ENCODE data around the gene SLC31A2.

The SLC31A2 gene

DNA sequence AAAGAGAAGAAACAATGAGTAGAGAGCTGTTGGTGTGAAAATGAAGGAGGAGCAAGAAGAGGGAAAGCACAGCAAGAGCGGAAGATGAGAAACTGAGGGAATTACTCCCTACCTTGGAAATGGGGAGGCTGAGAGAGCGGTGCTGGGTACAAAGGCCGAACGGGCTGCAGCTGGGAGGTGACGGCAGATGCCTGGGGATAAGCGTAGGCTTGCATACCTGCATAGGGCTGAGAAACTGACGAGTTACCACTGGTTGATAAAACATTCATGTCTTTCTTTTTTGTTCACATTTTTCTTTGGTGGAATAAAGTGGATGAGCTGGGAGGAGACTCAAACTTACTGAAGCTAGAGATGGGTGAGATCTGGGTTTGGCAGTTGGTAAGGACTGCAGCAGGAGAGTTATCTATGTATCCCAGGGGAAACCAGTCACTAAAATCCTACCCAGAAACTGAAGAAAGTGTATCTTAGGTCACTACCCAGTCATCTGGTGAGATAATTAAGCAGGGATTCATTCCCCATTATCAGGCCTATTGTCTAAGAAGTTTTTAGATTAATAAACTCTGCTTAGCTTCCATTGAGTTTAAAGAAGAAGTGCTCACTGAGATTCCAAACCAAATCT is 35.4 kb downstream of the SLC31A2 start:
- DNase-seq (ENCODE audit: low read depth, low spot score) = no peak

DNA sequence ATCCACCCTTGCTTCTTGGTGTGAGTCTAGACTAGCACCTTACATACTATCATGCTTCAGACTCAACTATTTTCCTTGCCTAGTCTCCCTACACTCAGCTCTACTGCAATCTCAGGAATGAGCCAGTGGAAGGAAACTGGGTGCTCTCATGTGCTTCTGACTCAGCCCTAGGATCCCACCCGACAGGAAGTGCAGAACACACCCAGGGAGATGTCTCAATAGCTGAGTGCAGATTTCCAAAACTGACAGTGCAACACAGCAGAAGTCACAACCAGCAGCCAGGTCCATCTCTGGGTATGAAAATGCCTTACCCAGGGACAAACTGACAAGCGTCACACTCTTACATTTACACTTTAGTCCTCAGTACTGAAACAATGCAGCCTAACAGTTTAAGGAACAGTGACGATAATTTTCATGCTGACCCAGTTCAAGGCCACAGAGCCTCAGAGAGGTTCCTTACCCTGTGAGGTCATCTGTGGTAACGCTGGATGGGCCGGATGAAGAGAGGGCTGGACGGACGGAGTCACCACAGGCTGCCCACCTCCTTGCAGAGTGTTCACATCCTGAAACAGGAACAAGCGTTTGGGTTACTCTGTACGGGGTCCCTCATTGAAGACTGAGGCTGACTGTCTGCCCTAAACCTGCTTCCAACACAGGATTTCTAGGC is 37.3 kb downstream of the SLC31A2 start:
- peak; percentile 52 for DNase-seq (ENCODE audit: low read depth, low spot score)

DNA sequence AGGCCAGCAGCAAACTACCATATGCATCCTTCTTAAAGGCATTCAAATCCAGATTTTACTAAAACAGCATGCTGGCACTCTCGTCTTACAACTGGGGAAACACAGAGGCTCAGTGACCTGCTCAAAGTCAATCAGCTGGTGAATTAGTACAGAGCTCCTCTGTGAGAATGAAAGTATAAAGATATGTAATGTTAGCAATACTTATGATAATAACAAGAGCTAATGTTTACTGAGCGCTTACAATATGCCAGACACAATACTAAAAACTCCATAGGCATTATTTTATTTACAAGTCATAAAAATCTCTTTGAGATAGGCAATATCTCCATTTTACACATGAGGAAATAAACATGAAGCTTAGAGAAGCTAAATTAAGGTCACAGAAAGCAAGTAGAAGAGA is 41.6 kb downstream of the SLC31A2 start:
- DNase-seq (ENCODE audit: low read depth, low spot score) = no peak

DNA sequence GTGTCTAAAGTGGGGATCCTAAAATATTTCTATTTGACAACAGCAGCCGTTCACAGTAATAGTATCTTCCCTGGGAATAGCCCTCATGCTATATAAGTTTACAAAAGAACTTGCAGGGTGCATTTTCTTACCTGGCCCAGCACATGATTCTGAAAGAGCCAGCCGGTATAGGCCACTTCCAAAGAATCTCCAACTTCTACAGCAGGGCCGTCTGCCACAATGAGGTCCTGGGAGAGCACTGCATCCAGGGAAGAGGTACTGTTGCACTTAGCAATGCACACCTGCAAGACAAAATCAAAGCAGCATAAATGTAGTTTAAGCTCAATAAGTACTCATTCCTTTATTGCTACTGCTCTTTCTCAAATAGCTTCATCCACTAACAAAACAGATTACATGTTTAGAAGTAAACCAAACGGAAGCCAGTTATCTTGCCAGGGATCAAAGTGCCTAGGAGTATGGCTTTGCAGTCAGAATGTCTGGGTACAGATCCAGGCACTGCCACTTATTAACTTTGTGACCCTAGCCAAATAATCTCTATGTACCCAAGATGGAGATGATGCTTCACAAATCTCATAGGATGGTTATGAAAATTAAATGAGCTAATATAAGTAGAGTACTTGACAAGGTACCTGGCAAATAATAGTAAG is 49.0 kb downstream of the SLC31A2 start:
- DNase-seq (ENCODE audit: low read depth, low spot score) = no peak

DNA sequence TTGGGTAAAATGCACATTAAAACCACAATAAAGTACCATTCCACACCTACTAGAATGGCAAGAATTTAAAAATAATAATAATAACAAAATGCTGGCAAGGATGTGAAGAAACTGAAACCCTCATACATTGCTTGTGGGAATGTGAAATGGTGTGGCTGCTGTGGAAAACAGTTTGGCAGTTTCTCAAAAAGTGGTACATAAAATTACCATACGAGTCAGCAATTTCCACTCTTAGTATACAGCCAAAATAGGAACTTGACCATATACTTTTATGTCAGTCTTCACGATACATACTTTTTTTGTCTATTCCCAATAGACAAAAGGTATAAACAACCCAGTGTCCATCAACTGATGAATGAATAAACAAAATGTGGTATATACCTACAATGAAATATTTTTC is 54.6 kb downstream of the SLC31A2 start:
- DNase-seq (ENCODE audit: low read depth, low spot score) = peak; percentile 15

DNA sequence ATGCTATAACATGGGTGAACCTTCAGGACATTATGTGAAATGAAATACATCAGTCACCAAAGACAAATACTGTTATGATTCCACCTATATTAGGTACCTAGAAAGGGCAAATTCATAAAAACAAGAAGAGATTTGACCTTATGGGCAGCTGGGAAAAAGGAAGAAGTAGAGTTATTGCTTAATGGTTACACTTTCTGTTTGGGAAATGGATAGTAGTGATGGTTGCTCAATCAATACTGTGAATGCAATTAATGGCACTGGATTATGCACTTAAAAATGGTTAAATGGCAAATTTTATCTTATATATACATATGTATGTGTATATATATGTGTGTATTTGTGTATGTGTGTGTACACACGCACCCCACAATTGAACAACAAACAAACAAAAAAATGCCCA is 55.1 kb downstream of the SLC31A2 start:
- no peak for DNase-seq (ENCODE audit: low read depth, low spot score)

DNA sequence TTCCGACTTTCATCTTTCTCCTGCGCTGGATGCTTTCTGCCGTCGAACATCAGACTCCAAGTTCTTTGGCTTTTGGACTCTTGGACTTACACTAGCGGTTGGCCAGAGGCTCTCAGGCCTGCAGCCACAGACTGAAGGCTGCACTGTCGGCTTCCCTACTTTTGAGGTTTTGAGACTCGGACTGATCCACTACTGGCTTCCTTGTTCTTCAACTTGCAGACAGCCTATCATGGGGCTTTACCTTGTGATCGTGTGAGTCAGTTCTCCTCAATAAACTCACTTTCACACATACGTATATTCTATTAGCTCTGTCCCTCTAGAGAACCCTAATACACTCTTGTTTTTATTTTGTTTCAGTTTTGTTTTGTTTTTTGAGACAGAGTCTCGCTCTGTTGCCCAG is 60.0 kb downstream of the SLC31A2 start:
- DNase-seq (ENCODE audit: low read depth, low spot score) = no peak

Measured in astrocyte of the hippocampus (primary cell).